Measurements from ENCODE around the gene PLXNA4. TPM values are rescaled to one million over a fixed set of nuclear protein-coding genes. Genes with fewer than 3 reads are reported as not detected.

PLXNA4 gene
- total and polyA plus RNA-seq, 9 of the 15 experiments (the other 6 are each of a cell fraction or from before 2014, with no cell fraction given) = under 0.01 to 0.09 TPM; not detected in 7

GRCh38 chr7:132149436-132150304, 426.6 kb downstream of the PLXNA4 start (continued):
- no peak for TF ChIP-seq ETV1 (tag; conservative IDR thresholded peaks at IDR 0.05; ENCODE audit: low read depth)
- no peak for TF ChIP-seq MCM7 (IDR thresholded peaks at IDR 0.05)
- no peak for TF ChIP-seq ATF7 (IDR thresholded peaks at IDR 0.05)
- no peak for TF ChIP-seq RBM39 (optimal IDR thresholded peaks at IDR 0.05; ENCODE audit: low read depth, low read length)

GRCh38 chr7:132148876-132149275, 427.4 kb downstream of the PLXNA4 start:
- Histone ChIP-seq H3K36me3 (ENCODE audit: control insufficient read depth, insufficient read depth, low read length) (no peaks in the 10 kb centered on the region), H3K4me3 (no peak overlapping the region), H3K9me3 (replicated peaks; ENCODE audit: control insufficient read depth, insufficient read depth, low read depth, low read length) (no peaks in the 10 kb centered on the region), H3K79me2 (ENCODE audit: control insufficient read depth, insufficient read depth, low read length) (no peaks in the 10 kb centered on the region), H3K9me1 (ENCODE audit: control insufficient read depth, insufficient read depth, low read length) (no peaks in the 10 kb centered on the region), H2AFZ (ENCODE audit: low read depth, low read length) (no peak overlapping the region), H3K4me2 (ENCODE audit: insufficient read depth, low read length) (no peak overlapping the region), H4K20me1 (replicated peaks; ENCODE audit: control insufficient read depth, insufficient read depth, low read length) (peaks cover 2% of the 10 kb centered on the region; the same call in 1 of the 2 replicates), H3K27ac (ENCODE audit: extremely low read depth, low read depth, low read length) (no peak overlapping the region), H3K4me1 (replicated peaks in 1 of 2; ENCODE audit: control insufficient read depth in 2 of 2, insufficient read depth in 2 of 2, low read length in 2 of 2) (no peaks in the 10 kb centered on the region), H3K27me3 (ENCODE audit: control insufficient read depth in 2 of 2, insufficient read depth in 2 of 2, low read length in 2 of 2) (peaks cover 14 to 43% of the 10 kb centered on the region in 2 experiments; a peak in 3 of 5 replicates), H3K9ac (ENCODE audit: insufficient read depth in 1 of 2, low read depth in 2 of 2, low read length in 2 of 2) (no peak overlapping the region)
- DNase-seq (ENCODE audit: extremely low read depth in 1 of 4, low spot score in 3 of 4) = no peak
- FAIRE-seq = no peak
- no TSS peak for BruUV-seq (replicated peaks)
- in situ Hi-C loops (cut with MboI) = no loop called here
- intact Hi-C loops (cut with micrococcal nuclease) = loop anchor here (10.0 kb wide), 1 partner anchor 204 kb away; no protein-coding TSS in a partner anchor
- 2% methylated on average over 3 of the region's 3 CpGs for WGBS (ENCODE audit: insufficient coverage, low coverage, missing lambda C conversion rate)
- no peak for ATAC-seq
- ChIA-PET POLR2A (interaction anchor here (0.7 kb wide), 1 partner anchor 91 kb away, joined by 3 read pairs; no protein-coding TSS in a partner anchor), CTCF (ENCODE audit: low intra/inter-chr PET ratio) (no interaction called here)
- no peak for TF ChIP-seq MITF (IDR thresholded peaks at IDR 0.05)
- no peak for TF ChIP-seq ZFP91 (CRISPR knock-in tag; IDR thresholded peaks at IDR 0.05)
- no peak for TF ChIP-seq KHSRP (IDR thresholded peaks at IDR 0.05)
- TF ChIP-seq NR2C2 (CRISPR knock-in tag; IDR thresholded peaks at IDR 0.05) = no peak
- no peak for TF ChIP-seq NR2C2 (tag; IDR thresholded peaks at IDR 0.05)
- no peak for TF ChIP-seq CAMTA2 (CRISPR knock-in tag; conservative IDR thresholded peaks at IDR 0.05)
- no peak for TF ChIP-seq ZEB2 (IDR thresholded peaks at IDR 0.05)
- no peak for TF ChIP-seq TCF7L2 (IDR thresholded peaks at IDR 0.05; ENCODE audit: low read depth, low read length)
- TF ChIP-seq CTCFL (IDR thresholded peaks at IDR 0.05; ENCODE audit: borderline replicate concordance, insufficient read depth, low read depth, low read length, poor library complexity, severe bottlenecking) = no peak
